ENCODE results near the gene PLCL1. TPM values are rescaled to one million over a fixed set of nuclear protein-coding genes. Genes with fewer than 3 reads are reported as not detected.

The PLCL1 gene
- total RNA-seq, 1 experiment from 2014 or later: 0.07 TPM

DNA sequence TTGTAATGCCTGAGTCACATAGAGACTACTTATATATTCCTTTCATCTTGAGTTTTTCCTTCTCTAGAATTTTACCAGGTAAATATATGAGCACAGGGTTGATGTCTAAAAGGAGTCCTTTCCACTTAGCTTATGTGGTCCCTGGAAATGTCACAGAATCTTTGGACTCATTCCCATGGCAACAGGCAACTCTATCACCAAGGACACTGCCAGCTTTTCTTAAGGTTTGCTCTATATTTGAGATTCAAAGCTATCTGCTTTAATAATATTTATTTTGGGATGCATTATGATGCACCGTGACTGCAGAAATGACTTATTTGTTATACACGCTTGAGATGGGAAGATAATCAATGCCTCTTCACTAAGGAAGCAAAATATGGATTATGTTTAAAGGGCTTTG lies 363.0 kb downstream of the PLCL1 start:
- ChIA-PET CTCF (no interaction called here), POLR2A (no interaction called here)
- TF ChIP-seq NR1H2 (CRISPR knock-in tag; IDR thresholded peaks at IDR 0.05) (no peak), AFF4 (CRISPR knock-in tag; IDR thresholded peaks at IDR 0.05; ENCODE audit: borderline replicate concordance) (no peak), ZNF138 (CRISPR knock-in tag; conservative IDR thresholded peaks at IDR 0.05) (no peak), TP53 (CRISPR knock-in tag; IDR thresholded peaks at IDR 0.05) (no peak)
- TF ChIP-seq, protein P1, sequence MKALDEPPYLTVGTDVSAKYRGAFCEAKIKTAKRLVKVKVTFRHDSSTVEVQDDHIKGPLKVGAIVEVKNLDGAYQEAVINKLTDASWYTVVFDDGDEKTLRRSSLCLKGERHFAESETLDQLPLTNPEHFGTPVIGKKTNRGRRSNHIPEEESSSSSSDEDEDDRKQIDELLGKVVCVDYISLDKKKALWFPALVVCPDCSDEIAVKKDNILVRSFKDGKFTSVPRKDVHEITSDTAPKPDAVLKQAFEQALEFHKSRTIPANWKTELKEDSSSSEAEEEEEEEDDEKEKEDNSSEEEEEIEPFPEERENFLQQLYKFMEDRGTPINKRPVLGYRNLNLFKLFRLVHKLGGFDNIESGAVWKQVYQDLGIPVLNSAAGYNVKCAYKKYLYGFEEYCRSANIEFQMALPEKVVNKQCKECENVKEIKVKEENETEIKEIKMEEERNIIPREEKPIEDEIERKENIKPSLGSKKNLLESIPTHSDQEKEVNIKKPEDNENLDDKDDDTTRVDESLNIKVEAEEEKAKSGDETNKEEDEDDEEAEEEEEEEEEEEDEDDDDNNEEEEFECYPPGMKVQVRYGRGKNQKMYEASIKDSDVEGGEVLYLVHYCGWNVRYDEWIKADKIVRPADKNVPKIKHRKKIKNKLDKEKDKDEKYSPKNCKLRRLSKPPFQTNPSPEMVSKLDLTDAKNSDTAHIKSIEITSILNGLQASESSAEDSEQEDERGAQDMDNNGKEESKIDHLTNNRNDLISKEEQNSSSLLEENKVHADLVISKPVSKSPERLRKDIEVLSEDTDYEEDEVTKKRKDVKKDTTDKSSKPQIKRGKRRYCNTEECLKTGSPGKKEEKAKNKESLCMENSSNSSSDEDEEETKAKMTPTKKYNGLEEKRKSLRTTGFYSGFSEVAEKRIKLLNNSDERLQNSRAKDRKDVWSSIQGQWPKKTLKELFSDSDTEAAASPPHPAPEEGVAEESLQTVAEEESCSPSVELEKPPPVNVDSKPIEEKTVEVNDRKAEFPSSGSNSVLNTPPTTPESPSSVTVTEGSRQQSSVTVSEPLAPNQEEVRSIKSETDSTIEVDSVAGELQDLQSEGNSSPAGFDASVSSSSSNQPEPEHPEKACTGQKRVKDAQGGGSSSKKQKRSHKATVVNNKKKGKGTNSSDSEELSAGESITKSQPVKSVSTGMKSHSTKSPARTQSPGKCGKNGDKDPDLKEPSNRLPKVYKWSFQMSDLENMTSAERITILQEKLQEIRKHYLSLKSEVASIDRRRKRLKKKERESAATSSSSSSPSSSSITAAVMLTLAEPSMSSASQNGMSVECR (CRISPR knock-in tag; IDR thresholded peaks at IDR 0.05; ENCODE audit: borderline replicate concordance): no peak
- no peak overlapping the region for H3K27ac Mint-ChIP-seq
- DNase-seq (ENCODE audit: low spot score): no peak
- H3K4me3 Mint-ChIP-seq: no peak overlapping the region
- no peaks in the 10 kb centered on the region for H3K36me3 Mint-ChIP-seq
- H3K4me1 Mint-ChIP-seq: no peaks in the 10 kb centered on the region
- H3K27me3 Mint-ChIP-seq (ENCODE audit: low read depth): no peaks in the 10 kb centered on the region
- ATAC-seq: no peak
- H3K9me3 Mint-ChIP-seq: no peaks in the 10 kb centered on the region

DNA sequence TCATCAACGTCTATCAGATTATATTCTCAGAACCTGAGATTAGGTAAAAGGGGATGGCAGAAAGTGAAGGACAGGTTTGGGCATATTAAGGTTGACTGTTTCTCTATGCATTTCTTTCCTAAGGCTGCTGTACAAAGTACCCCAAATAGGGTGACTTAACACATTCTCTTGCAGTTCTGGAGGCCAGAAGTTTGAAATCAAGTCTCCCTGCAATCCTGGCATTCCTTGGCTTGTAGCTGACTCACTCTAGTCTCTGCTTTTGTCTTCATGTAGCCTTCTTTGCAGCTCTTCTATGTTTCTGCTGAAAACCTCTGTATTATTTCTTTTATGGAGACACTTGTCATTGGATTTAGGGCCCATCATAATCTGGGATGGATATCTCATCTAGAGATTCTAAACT lies 364.3 kb downstream of the PLCL1 start:
- H3K4me3 Mint-ChIP-seq: no peak overlapping the region
- POLR2A ChIA-PET: no interaction called here
- DNase-seq (ENCODE audit: low spot score): no peak
- H3K9me3 Mint-ChIP-seq: no peaks in the 10 kb centered on the region
- H3K27me3 Mint-ChIP-seq (ENCODE audit: low read depth): no peaks in the 10 kb centered on the region
- H3K36me3 Mint-ChIP-seq: no peaks in the 10 kb centered on the region
- CTCF ChIA-PET: no interaction called here
- H3K27ac Mint-ChIP-seq: no peak overlapping the region
- H3K4me1 Mint-ChIP-seq: no peaks in the 10 kb centered on the region
- ATAC-seq: no peak
- TF ChIP-seq GABPB1 (CRISPR knock-in tag; IDR thresholded peaks at IDR 0.05): no peak
- TF ChIP-seq E2F4 (CRISPR knock-in tag; IDR thresholded peaks at IDR 0.05; ENCODE audit: borderline replicate concordance, low read depth): no peak
- TF ChIP-seq, protein P2, sequence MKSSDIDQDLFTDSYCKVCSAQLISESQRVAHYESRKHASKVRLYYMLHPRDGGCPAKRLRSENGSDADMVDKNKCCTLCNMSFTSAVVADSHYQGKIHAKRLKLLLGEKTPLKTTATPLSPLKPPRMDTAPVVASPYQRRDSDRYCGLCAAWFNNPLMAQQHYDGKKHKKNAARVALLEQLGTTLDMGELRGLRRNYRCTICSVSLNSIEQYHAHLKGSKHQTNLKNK (CRISPR knock-in tag; IDR thresholded peaks at IDR 0.05): no peak
- TF ChIP-seq, protein P3, sequence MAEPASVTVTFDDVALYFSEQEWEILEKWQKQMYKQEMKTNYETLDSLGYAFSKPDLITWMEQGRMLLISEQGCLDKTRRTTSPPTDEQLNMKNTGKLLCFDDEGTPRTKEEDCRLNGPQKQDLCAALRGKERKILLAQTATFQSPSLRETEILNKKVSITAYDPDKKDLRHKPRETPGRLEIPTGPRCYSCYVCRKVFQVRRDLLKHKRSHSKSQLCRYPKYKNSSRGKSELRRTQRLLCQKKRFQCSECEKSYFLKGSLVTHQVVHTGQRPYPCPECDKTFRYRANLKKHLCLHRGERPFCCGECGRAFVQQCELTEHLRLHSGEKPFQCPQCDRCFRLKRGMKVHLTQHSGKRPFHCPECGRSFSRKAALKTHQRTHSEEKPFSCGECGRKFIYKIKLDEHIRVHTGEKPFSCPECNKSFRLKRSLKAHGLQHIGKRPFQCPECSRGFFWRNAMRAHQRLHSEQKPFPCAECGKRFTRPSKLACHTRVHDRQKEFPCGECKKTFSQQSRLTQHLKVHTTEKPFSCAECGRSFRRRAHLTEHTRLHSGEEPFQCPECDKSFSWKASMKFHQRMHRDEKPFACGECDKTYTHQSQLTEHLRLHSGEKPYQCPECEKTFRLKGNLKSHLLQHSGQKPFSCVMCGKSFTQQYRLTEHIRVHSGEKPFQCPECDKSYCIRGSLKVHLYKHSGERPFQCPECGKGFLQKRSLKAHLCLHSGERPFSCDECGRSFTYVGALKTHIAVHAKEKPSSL (CRISPR knock-in tag; conservative IDR thresholded peaks at IDR 0.05): no peak
- TF ChIP-seq ZNF281 (CRISPR knock-in tag; IDR thresholded peaks at IDR 0.05): no peak
- no peak for TF ChIP-seq TP53 (CRISPR knock-in tag; IDR thresholded peaks at IDR 0.05)
- TF ChIP-seq PRRX2 (CRISPR knock-in tag; IDR thresholded peaks at IDR 0.05): no peak
- TF ChIP-seq, protein P4, sequence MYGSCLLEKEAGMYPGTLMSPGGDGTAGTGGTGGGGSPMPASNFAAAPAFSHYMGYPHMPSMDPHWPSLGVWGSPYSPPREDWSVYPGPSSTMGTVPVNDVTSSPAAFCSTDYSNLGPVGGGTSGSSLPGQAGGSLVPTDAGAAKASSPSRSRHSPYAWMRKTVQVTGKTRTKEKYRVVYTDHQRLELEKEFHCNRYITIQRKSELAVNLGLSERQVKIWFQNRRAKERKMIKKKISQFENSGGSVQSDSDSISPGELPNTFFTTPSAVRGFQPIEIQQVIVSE (CRISPR knock-in tag; IDR thresholded peaks at IDR 0.05; ENCODE audit: borderline replicate concordance): no peak
- TF ChIP-seq, protein P5, sequence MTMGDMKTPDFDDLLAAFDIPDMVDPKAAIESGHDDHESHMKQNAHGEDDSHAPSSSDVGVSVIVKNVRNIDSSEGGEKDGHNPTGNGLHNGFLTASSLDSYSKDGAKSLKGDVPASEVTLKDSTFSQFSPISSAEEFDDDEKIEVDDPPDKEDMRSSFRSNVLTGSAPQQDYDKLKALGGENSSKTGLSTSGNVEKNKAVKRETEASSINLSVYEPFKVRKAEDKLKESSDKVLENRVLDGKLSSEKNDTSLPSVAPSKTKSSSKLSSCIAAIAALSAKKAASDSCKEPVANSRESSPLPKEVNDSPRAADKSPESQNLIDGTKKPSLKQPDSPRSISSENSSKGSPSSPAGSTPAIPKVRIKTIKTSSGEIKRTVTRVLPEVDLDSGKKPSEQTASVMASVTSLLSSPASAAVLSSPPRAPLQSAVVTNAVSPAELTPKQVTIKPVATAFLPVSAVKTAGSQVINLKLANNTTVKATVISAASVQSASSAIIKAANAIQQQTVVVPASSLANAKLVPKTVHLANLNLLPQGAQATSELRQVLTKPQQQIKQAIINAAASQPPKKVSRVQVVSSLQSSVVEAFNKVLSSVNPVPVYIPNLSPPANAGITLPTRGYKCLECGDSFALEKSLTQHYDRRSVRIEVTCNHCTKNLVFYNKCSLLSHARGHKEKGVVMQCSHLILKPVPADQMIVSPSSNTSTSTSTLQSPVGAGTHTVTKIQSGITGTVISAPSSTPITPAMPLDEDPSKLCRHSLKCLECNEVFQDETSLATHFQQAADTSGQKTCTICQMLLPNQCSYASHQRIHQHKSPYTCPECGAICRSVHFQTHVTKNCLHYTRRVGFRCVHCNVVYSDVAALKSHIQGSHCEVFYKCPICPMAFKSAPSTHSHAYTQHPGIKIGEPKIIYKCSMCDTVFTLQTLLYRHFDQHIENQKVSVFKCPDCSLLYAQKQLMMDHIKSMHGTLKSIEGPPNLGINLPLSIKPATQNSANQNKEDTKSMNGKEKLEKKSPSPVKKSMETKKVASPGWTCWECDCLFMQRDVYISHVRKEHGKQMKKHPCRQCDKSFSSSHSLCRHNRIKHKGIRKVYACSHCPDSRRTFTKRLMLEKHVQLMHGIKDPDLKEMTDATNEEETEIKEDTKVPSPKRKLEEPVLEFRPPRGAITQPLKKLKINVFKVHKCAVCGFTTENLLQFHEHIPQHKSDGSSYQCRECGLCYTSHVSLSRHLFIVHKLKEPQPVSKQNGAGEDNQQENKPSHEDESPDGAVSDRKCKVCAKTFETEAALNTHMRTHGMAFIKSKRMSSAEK (CRISPR knock-in tag; IDR thresholded peaks at IDR 0.05; ENCODE audit: borderline replicate concordance): no peak
- TF ChIP-seq ZNF671 (CRISPR knock-in tag; IDR thresholded peaks at IDR 0.05): no peak

Data from WTC11 (cell line).